DMS114 treated with DMSO at 0.1 percent for 48 hours (cell line): Measurements from ENCODE around the gene APBA2.

Experiments
- DNase-seq: peaks from one replicate; lab custom pipeline; 2025; ENCODE audit not compliant: unreplicated experiment; lab: John Stamatoyannopoulos, UW

APBA2 gene

GRCh38 chr15:29113336-29114220, 227.8 kb downstream of the APBA2 start:
- DNase-seq = no peak

- DNase-seq = no peak
These were observed 228.7 kb downstream of the APBA2 start for GRCh38 chr15:29114221-29115092.

- DNase-seq = no peak
These were observed 229.6 kb downstream of the APBA2 start for GRCh38 chr15:29115093-29115991.

GRCh38 chr15:29116970-29117700, 231.4 kb downstream of the APBA2 start:
- DNase-seq = no peak

GRCh38 chr15:29117778-29118177, 232.0 kb downstream of the APBA2 start:
- DNase-seq = no peak

GRCh38 chr15:29119847-29120246, 234.1 kb downstream of the APBA2 start:
- no peak for DNase-seq

- no peak for DNase-seq
These were observed 235.0 kb downstream of the APBA2 start for GRCh38 chr15:29120593-29121368.

GRCh38 chr15:29121369-29121656, 235.5 kb downstream of the APBA2 start:
- DNase-seq = no peak

- no peak for DNase-seq
These were observed 236.1 kb downstream of the APBA2 start for GRCh38 chr15:29121907-29122306.

- no peak for DNase-seq
These were observed 236.7 kb downstream of the APBA2 start for GRCh38 chr15:29122506-29122905.

- no peak for DNase-seq
These were observed 237.4 kb downstream of the APBA2 start for GRCh38 chr15:29123171-29123570.

GRCh38 chr15:29123991-29124390, 238.2 kb downstream of the APBA2 start:
- no peak for DNase-seq

GRCh38 chr15:29124581-29125381, 239.0 kb downstream of the APBA2 start:
- peak; percentile 35 for DNase-seq

- DNase-seq = no peak
These were observed 239.8 kb downstream of the APBA2 start for GRCh38 chr15:29125382-29126207.

GRCh38 chr15:29126208-29126536, 240.4 kb downstream of the APBA2 start:
- no peak for DNase-seq

GRCh38 chr15:29126821-29127461, 241.2 kb downstream of the APBA2 start:
- peak; percentile 2 for DNase-seq

GRCh38 chr15:29127506-29128430, 242.0 kb downstream of the APBA2 start:
- no peak for DNase-seq
